Mesenteric fat pad (tissue), 1 donor: ENCODE measurements around the gene DOK5. TPM values are rescaled to one million over a fixed set of nuclear protein-coding genes. Genes with fewer than 3 reads are reported as not detected.

Source experiments
- DNase-seq: peaks from one replicate; pipeline ENCODE4 v3.0.0-alpha.2; 2020; ENCODE audit warnings: low spot score
- total RNA-seq: library from RNA; stranded (reverse); fragmentation: NEBNext Ultra II Directional; extraction: Animal tissue kit (Norgen Biotek cat#: 25700); gene quantifications from one replicate; pipeline ENCODE4 v1.2.1, GENCODE V29; 2021
- donor health status: DM: yes; HTN: yes; CAD: no.

The DOK5 gene
- total RNA-seq, 1 donor from 2014 or later: 4.6 TPM

DNA sequence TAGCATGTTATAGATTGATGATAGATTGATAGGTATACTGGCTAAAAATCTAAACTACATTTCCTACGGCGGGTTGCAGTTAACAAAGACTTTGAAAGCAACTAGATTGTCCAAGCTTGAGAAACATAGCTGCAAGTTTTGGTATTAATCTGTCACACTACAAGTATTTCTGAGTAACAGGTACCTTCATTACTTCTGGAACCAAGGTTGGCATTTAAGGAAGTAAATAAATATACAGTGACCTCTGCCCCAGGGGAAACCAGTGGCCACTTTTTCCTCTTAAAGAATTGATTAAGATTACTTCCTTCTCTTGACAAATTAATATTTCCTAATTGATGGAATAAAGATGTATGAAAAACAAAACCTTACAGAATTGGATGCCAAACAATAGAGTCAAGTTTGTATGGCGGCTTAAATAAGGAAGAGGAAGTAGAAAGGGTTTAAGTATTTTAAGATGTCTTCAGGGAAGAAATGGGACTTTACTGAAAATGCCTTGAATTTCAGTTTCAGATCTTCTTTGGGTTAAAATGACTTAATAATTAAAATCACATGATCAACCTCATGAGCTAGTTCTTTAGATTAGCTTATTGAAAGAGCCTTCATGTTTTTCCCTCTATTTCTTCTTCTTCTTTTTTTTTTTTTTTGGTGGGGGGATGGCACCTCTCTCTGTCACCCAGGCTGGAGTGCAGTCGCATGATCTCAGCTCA lies 132.8 kb downstream of the DOK5 start:
- no peak for DNase-seq

DNA sequence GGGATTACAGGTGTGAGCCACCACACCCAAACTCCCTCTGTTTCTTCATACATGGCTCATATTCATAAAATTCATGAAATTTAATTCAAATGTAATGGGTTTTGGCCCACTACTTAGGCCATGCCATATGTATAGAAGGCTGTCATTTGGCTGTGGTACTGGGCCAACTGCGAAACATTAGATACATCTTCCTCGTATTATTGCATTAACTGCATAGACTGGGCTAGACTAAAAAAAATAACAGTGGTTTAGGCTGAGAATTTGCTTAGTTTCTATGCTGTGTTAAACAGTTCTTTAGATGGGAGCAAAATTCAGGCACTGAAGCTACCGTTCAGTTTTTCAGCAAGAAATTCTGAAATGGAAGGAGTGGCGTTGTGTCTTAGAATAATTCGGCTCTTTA lies 133.6 kb downstream of the DOK5 start:
- DNase-seq: no peak

DNA sequence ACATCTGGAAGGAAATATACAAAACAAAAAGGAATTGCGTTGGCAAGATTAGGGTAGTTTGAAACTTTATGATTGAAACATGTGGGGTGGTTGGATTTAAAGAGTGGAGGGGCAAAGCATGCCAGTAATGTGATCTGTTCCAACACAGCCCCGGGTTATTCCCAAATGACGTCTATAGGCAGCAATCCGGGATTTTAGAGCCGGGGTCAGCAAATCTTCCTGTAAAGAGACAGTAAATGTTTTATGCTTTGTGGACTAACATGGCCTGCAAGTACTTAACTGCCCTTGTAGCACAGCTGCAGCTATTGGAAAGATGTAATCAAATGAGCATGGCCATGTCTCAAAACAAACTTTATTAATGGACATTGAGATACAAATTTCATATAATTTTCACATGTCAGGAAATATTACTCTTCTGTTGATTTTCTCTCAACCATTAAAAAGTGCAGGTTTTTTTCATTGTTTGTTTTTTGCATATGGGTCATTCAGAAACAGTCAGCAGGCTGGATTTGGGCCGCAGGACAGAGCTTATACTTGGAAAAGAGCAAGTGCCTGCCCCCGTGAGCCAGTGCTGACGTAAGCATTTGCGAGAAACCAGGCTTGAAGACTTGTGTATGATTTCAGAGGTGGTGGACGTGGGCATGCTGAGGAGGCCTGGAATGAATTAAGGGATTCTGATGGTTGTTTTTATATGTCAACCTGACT lies 136.5 kb downstream of the DOK5 start:
- no peak for DNase-seq

DNA sequence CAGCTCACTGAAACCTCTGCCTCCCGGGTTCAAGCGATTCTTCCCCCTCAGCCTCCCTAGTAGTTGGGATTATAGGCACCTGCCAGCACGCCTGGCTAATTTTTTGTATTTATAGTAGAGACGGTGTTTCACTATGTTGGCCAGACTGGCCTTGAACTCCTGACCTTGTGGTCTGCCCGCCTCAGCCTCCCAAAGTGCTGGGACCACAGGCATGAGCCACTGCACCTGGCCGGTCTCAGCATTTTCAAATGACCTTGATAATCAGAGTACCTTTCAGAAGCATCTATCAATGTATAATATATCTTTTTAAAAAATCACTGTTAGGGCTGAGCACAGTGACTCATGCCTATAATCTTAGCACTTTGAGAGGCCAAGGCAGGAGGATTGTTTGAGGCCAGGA lies 143.0 kb downstream of the DOK5 start:
- no peak for DNase-seq

DNA sequence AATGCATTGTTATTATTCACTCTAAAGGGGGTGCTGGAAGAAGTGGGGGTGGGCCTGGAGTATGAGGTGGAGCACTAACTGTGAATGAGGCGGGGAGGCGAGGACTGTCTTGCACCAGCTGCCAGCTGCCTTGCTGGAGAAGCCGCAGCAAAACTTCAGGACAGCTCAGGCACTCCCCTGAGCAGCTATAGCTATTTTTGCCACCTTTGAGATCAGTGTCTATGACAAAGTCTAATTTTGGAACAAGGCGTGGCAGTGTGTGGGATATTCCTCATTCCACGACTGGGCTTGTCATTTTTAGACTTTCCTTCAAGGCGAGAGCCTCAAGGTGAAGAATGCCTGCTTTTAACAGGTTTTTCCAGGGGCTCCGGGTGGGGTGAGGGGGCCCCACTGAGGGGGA lies 143.8 kb downstream of the DOK5 start:
- no peak for DNase-seq

DNA sequence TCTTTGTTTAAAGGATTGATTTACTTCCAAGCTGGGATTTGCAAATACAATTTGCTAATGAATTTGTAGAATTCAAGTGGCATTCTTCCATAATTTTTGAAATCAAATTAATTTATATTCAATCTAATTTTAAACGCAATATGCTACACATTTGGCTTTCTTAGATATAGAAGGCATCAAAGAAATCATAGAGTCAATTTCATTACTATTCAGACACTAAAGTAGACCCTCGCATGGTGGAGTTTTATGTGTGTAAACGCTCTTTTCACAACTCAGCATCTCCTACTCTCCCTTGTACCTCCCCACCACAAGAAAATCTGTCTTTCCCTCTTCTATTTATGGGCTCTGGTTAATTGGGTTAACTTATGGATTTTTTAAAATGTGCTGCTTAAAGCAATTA lies 144.3 kb downstream of the DOK5 start:
- DNase-seq: no peak

DNA sequence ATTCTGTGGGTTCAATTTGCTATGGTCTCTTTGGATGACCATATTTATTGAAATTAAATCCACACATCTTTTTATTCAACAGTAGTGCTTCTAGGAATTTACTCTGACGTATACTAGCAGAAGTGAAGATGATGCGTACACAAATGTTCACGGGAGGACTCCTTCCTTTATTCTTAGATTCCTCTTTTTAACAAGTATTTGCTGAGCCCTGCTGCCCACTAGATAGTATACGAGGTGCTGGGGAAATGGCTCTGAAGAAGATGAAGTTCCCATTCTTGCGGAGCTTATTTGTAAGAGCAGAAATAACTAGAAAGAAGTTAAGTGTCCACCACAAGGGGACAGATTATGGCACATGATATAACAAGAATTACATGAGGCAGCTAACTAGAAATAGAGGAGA lies 145.2 kb downstream of the DOK5 start:
- no peak for DNase-seq

DNA sequence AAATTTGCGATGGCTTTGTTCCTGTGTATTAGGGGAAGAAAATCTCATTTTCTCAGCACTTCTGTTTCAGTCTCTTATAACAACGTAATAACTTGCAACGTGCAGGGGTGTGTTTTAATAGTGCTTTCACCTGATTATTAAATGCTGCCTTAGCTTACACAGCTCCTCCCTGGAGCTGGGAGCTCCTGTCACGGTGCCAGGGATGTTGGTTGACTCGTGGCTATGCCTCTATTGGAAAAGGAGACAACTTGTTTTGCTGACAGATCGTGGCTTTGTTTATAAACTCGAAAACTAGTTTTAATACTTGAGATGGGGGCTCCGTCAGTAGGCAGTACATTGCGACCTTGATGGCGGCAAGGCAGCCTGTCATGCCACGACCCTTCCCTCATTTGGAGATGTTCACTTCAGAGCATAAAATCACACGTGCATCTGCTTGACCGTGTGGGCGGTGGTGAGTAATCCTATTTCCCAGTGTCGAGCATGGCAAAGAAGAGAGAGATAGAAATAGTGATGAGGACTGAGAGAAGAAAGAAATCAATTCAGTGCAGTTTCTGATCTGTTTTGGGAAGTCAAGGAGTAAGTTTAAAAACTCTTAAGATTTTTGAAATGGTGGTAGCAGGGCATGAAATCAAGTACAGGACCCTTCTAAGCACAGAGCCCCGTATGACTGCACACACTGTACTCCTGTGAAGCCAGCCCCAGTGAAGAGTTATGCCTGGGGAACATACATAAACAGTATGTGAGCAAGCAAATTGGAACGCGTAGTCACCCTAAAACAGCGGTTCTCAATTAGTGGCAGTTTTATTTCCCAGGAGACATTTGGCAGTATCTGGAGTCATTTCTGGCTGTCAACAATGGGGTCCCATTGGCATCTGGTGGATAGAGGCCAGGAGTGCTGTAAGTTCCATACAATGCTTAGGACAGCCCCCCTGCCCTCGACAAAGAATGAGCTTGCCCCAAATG lies 147.2 kb downstream of the DOK5 start:
- DNase-seq: no peak

DNA sequence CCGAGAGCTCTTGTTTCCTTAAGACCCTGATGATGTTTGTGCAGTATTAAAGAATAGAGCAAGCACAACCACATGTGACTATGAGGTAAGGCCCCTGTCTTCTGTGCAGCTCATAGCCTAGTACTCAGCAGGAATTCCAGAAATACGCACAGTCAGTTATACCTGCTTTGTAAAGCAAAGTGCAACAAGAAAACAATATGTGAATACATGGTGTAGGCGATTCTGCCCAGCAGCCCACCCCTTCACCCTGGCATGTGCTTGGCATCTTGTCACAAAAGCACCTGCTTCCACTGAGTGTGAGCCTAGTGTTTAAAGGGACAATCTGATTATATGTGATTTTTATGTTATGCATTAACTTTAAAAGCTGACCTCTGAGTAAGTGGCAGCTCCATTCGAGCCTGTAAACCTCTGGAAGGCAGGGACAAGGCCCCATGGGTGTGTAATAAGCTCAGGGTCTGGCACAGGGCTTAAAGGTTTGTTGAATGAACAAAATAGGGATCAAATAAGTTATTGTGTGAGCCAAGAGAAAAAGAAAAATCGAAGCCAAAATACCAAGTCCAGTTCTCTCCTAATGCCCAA lies 148.7 kb downstream of the DOK5 start:
- no peak for DNase-seq

DNA sequence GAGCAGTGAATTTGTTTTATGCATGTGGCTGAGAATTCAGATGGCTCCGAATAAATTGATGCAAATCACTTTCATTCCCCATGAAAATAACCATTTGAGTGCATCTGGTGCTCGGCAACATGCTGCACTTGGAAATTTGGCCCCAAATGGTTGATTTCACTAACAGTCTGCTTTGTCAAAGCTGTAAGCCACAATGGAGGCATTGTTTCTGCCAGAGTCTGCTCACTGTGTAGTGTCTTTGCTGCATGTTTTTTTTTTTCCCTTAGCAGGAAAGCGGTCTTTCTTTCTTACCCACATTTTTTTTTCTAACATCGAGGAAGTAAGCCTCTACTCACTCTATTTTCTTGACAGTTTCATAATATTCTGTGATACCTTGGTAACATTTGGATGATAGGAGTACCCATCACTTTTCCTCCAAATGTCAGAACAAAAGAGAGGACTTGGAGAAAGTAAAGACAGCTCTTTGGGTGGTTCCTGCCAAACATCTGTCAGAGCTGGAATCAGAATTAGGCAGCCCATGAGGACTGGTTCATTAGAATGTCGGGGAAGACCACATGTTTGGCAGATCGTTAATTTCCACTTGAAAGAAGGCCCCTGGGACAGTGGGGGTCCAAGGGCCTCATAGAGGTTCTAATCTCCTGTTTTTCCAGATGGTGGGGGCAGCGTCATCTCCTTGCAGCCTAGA lies 149.5 kb downstream of the DOK5 start:
- DNase-seq: no peak

DNA sequence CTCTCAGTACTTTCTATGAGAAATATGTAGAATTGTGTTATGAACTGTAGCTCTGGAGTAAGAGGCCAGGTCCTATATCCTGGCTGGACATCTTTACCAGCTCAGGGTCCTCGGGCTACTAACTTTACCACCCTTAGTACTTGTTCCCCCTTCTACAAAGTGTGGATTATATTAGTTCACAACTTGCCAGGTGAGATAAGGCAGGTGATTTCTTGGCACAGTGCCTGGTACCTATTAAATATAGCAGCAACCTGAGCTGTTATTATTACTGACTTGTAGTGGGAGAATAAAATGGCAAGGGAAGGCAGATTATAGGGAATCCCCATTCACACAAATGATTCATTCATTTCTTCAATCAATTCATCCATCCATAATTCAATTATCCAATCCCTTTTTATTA lies 150.1 kb downstream of the DOK5 start:
- no peak for DNase-seq

DNA sequence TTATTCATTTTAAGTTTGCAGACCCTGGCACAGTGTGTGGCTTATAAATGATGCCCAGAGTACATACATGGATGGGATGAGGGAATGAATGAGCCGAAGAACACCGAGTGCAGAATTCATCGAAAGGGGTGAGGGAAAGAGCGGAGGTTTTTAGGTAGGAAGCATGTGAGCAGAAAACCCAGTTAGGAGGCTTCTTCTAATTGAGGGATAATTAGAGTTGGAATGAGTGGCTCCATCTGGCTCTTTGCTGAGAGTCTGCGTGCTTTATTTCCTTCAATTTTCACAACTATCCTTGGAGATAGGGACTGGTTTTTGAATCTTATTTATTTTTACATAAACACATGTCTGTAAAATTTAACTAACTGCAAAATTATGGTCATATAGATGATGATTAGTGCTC lies 150.7 kb downstream of the DOK5 start:
- DNase-seq: no peak

DNA sequence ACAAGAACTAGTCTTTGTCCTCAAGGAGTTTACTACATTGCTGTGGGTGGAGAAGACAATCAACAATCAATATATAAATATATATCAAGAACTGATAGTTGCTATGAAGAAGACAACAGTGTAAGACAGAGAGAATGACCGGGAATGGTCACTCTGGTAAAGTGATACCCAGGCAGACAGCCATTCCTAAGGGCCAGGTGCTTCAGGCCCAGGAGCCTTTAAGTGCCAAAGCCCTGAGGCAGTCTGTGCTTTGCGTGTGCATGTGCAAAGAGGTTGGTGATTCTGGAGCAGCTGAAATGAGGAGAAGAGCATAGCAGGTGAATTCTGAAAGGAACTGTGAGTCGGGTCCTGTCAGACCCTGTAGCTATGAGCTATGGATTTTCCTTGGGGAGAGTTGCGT lies 154.2 kb downstream of the DOK5 start:
- no peak for DNase-seq

DNA sequence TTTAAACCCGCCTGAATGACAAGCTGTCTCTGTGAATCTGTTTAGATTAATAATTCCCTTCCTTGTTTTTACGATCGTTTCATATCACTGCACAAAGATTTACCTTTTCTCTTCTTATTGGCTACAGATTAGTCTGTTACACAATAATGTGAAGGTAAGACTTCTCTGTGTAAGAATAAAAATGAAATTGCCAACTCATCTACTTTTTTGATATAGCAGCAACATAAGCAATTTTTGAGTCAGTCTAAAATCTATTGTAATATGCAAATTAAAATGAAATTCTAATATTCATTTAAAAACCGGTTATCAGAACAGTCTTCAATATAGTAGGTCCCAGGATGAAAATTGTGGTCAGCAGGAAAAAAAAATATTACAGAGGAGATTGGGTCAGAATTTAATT lies 155.2 kb downstream of the DOK5 start:
- DNase-seq: no peak

DNA sequence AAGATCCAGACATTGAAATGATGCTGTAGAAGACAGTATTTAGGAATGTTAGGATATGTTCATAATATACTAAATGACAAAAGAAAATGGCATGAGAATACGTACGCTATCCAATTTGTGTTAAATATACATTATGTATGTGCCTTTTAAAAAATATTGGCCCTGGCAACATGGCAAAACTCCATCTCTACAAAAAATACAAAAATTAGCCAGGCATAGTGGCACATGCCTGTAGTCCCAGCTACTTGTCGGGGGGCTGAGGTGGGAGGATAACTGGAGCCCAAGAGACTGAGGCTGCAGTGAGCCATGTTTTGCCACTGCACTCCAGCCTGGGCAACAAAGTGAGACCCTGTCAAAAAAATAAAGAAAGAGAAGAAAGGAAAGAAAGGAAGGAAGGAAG lies 155.7 kb downstream of the DOK5 start:
- no peak for DNase-seq

DNA sequence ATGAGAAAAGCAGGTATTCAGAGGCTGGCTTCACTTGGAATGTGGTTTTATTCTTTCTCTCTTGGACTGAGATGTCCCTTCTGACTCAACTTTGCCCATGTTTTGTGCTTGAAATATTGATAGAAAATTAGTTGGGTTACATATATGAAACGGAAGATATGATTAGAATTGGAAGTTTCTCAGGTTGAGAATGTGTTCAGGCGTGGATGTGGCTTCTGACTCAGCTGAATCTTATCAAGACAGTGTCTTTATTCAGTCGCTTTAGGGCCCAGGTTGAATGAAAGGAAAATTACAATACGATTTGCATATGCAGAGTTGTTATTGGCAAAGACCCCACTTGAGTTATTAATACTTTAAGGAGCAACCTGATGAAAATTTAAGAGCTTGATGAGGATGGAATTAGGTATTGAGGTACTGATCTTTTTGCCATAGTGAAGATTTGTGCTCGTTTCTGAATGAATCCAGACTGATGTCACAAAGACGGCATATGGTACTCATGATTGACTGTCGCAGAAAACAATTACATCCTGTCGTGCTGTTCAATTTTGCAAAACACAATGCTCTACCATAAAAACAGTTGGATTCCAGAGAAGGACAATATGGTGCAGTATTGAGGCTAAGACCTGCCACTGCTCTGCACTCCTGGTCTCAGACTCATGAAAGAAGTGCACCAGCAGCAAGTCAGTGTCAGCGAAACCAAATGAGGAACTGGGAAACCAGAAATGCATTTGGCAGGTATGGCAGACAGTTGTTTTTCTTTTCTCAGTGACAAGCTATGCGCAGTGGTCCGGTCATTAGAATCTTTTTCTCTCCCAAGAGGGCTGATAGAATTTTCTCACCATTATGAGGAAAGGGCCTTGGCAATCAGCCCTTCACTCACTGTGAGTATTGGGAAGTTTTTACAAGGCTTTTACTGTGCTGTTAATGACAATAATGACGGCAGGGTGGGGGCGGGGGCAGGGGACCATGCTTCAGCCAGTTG lies 158.3 kb downstream of the DOK5 start:
- DNase-seq: no peak

DNA sequence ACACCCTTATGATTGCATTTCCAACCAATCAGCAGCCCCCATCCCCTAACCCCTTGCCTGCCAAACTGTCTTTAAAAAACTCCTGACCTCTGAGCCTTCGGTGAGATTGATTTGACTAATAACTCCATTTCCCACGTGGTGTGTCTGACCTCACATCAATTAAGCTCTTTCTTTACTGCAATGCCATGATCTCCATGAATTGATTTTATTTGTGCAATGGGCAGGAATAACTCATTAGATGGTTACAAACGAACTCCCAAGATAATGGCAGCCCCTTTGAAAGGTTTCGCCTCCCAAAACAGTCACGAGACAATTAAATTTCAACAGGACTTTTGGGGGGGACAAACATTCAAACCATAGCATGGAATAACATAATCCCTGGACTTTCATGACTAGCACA lies 161.2 kb downstream of the DOK5 start:
- DNase-seq: no peak

DNA sequence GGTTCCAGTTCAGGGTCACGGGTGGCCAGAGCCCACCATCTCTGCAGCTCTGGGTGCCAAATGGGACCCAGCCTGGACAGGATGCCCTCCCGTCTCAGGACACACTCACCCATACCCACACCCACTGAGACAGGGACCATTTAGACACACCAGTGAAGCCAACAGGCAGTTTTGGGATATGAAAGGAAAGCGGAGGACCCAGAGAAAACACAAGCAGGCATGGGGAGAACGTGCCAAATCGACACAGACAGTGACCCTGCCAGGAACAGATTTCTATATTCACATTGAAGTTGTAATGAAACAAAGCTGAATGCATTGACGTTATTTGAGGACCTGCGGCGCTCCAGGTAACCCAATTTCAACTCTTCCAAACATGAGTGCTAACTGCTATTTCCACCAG lies 164.5 kb downstream of the DOK5 start:
- no peak for DNase-seq

DNA sequence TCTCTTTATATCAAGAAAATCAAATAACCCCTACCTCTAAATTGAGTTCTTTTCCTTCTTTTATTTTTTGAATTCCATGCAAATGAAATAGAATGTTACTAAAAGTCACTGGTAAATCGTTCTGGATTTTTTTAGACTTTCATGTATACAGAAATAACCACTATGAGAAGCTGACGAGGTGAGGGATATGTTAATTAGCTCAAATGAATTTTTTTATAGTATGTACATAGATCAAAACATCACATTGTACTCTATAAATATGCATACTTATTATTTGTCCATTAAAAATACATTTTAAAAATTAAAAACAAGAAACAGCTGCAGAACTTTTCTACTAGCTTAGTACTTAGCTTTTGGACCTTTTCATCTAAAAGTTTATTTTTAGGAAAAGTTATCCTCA lies 165.4 kb downstream of the DOK5 start:
- no peak for DNase-seq
